Calu3 (cell line): ENCODE data around the gene THBS2. TPM values are rescaled to one million over a fixed set of nuclear protein-coding genes. Genes with fewer than 3 reads are reported as not detected.
"Not testable (repeated sequence)": the region's sequence is repeated elsewhere in the genome, so short reads cannot be mapped to it uniquely, and the experiment has no call there.

Experiments
- BruUV-seq: library from RNA; stranded (reverse); fragments of 400-500 nt; replicated peaks from 2 replicates; lab custom pipeline; 2021; lab: Mats Ljungman, UMichigan
- CTCF ChIA-PET: fragments of 300-600 bp; sonication (Branson Sonifier 250); formaldehyde crosslinking; loops from one replicate; lab custom pipeline; 2022; ENCODE audit warnings: antibody characterized with exemption; lab: Charles Lee
- DNase-seq: peaks from one replicate; pipeline ENCODE4 v3.0.0; 2022
- H3K27ac Mint-ChIP-seq: one replicate; pipeline ENCODE4 v1.8.0; 2022; ENCODE audit warnings: mixed read lengths; ENCODE audit not compliant: unreplicated experiment
- H3K27me3 Mint-ChIP-seq: one replicate; pipeline ENCODE4 v1.8.0; 2022; ENCODE audit warnings: mixed read lengths; ENCODE audit not compliant: unreplicated experiment
- H3K36me3 Mint-ChIP-seq: one replicate; pipeline ENCODE4 v1.8.0; 2022; ENCODE audit warnings: mild to moderate bottlenecking, moderate library complexity, mixed read lengths; ENCODE audit not compliant: insufficient read depth, unreplicated experiment
- H3K4me1 Mint-ChIP-seq: one replicate; pipeline ENCODE4 v1.8.0; 2022; ENCODE audit warnings: mild to moderate bottlenecking, low read depth, mixed read lengths; ENCODE audit not compliant: unreplicated experiment
- H3K4me3 Mint-ChIP-seq: one replicate; pipeline ENCODE4 v1.8.0; 2022; ENCODE audit warnings: mild to moderate bottlenecking, low read depth, moderate library complexity, mixed read lengths; ENCODE audit not compliant: unreplicated experiment
- H3K9me3 Mint-ChIP-seq: one replicate; pipeline ENCODE4 v1.8.0; 2022; ENCODE audit warnings: low read depth, mixed read lengths; ENCODE audit not compliant: unreplicated experiment
- intact Hi-C: fragments of 100-400 bp; cut with micrococcal nuclease; formaldehyde crosslinking; loops from one replicate; pipeline ENCODE4 v1.10.0; 2022; ENCODE audit not compliant: unreplicated experiment
- total RNA-seq: library from RNA; stranded (reverse); gene quantifications from 2 replicates; pipeline ENCODE4 v1.2.3, GENCODE V29; 2022
- TF ChIP-seq, protein P1 (sequence below): fragments of 200-600 bp; IDR thresholded peaks from one replicate; pipeline ENCODE4 v1.8.0; 2022; ENCODE audit warnings: antibody characterized with exemption; ENCODE audit not compliant: unreplicated experiment

Gene THBS2
- total RNA-seq, 1 experiment from 2014 or later: not detected

DNA sequence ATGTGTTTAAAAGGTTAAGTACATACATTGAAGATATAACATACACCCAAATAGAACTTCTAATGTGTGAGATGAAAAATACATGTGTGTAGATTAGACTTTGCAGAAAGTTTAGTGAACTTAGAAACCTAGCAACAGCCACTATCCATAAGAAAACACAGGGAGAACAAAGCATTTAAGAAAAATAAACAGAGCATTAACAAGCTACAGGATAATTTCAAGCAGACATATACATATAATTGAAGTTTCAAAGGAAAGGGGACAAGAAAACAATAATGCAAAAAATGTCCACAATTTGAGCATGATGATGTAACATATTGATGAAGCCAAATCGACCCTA, 18.2 kb upstream of the THBS2 start:
- intact Hi-C loops: no loop called here
- Mint-ChIP-seq H3K27ac (no peak overlapping the region), H3K4me1 (no peaks in the 10 kb centered on the region), H3K9me3 (peaks cover 2% of the 10 kb centered on the region), H3K36me3 (no peaks in the 10 kb centered on the region), H3K27me3 (no peaks in the 10 kb centered on the region), H3K4me3 (no peak overlapping the region)
- no peak for DNase-seq
- CTCF ChIA-PET: no interaction called here
- TF ChIP-seq, protein P1, sequence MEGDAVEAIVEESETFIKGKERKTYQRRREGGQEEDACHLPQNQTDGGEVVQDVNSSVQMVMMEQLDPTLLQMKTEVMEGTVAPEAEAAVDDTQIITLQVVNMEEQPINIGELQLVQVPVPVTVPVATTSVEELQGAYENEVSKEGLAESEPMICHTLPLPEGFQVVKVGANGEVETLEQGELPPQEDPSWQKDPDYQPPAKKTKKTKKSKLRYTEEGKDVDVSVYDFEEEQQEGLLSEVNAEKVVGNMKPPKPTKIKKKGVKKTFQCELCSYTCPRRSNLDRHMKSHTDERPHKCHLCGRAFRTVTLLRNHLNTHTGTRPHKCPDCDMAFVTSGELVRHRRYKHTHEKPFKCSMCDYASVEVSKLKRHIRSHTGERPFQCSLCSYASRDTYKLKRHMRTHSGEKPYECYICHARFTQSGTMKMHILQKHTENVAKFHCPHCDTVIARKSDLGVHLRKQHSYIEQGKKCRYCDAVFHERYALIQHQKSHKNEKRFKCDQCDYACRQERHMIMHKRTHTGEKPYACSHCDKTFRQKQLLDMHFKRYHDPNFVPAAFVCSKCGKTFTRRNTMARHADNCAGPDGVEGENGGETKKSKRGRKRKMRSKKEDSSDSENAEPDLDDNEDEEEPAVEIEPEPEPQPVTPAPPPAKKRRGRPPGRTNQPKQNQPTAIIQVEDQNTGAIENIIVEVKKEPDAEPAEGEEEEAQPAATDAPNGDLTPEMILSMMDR: no peak
- no TSS peak for BruUV-seq

DNA sequence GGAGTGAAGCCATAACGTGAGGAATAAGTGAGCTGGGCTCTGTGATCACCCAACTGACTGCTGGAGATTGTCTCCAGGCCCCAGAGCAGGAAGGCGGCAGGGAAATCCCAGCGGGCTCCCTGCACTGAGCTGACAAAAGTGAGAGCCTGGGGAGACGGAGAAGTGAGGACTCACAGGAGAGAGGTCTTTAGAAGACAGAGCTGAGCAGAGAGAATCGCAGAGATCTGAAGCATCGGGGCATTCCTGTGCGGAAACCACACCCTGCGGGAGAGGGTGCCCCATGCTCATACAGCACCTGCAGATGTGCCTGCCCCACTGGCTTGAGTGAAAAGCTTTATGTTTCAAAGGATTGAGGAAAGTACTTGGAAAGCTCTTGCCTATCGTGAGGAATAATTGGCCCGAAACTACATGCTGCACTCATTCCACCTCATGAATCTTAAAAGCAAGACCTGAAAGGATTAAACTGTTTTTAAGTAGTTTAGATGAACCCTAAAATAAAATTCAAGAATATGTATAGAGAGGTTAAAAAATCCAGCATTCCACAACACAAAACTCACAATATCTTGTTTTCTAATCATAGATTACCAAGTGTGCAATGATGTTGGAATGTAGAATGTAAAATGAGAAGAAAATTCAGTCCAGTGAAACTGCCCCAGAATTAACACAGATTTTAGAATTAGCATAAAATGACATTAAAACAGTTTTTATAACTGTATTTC, 17.7 kb upstream of the THBS2 start:
- Mint-ChIP-seq H3K4me3 (no peak overlapping the region), H3K36me3 (no peaks in the 10 kb centered on the region), H3K27ac (no peak overlapping the region), H3K4me1 (no peaks in the 10 kb centered on the region), H3K9me3 (peaks cover 2% of the 10 kb centered on the region), H3K27me3 (no peaks in the 10 kb centered on the region)
- no peak for DNase-seq
- CTCF ChIA-PET: no interaction called here
- TF ChIP-seq, protein P1: no peak
- intact Hi-C loops: no loop called here
- BruUV-seq: no TSS peak

DNA sequence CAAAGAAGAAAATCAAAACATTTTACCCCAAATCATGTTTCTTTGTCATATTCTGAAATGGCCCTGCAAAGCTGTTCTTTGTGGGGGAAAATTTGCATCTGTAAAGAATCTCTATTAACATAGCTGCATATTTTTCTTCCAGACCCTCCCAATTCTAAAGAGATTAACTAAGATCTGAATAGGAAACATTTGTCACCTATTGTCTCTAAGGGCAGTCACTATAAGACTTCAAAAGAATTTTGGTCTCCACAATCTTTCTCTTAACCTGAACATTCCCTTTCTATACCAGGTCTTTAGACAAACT, 16.4 kb upstream of the THBS2 start:
- CTCF ChIA-PET, H3K4me3 Mint-ChIP-seq, H3K36me3 Mint-ChIP-seq, H3K27me3 Mint-ChIP-seq, H3K4me1 Mint-ChIP-seq, intact Hi-C loops, BruUV-seq, H3K27ac Mint-ChIP-seq, DNase-seq, H3K9me3 Mint-ChIP-seq: not testable (repeated sequence)

DNA sequence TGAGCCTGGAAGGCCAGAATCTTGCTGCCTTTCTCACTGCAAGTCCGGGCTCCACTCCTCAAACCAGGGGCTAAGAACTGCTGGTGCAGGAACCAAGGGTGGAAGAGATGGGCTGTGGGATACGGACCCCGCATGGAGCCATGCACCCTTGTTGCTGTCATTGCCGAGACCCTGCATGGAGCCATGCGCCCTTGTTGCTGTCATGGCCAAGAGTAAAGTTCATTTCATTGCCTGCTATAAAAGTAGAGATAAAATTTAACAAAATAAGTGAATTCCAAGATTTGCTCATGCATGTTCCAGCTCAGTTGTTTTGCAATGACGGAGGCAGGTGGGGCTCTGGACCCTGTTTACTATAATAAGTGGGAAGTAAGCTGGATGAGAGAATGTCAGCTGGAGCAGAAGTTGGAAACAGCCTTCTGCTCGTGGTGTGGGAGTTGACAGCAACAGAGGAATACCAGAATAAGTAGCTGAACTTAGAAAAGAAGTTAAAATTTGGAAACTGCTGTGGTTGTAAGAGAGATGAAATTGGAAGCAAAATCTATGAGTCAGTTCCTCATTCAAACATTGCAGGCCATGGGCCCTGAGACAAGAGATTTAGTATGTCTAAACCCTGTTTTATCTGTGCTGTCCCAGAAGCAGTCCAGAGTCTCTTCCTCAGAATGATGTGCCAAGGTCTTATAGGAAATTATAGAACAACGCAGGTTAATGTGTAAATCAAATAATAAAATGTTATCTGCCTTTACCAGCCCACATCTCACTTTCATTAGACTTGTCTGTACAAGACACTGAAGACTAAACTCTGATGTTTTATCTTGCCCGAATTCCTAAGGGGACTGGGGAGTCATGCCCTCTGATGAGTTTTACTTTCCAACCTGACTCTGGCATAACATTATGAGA, 15.8 kb upstream of the THBS2 start:
- Mint-ChIP-seq H3K4me1 (no peaks in the 10 kb centered on the region), H3K4me3 (no peak overlapping the region), H3K36me3 (no peaks in the 10 kb centered on the region), H3K27ac (no peak overlapping the region), H3K27me3 (no peaks in the 10 kb centered on the region), H3K9me3 (peaks cover 6% of the 10 kb centered on the region)
- TF ChIP-seq, protein P1: no peak
- CTCF ChIA-PET: no interaction called here
- intact Hi-C loops: no loop called here
- DNase-seq: no peak
- BruUV-seq: no TSS peak
